ENCODE measurements around the gene MMEL1.
A peak's percentile ranks its signal among the peaks of the same experiment; 100 is the strongest.

Gene MMEL1

GRCh38 chr1:2642560-2643413 lies 10.0 kb upstream of the MMEL1 start:
- DNase-seq (ENCODE audit: low read depth, low spot score): peak; percentile 68

GRCh38 chr1:2642131-2642559 lies 9.3 kb upstream of the MMEL1 start:
- DNase-seq (ENCODE audit: low read depth, low spot score): no peak

- DNase-seq (ENCODE audit: low read depth, low spot score): no peak
Measured at GRCh38 chr1:2641381-2642130, 8.7 kb upstream of the MMEL1 start.

GRCh38 chr1:2640626-2641025 lies 7.8 kb upstream of the MMEL1 start:
- no peak for DNase-seq (ENCODE audit: low read depth, low spot score)

GRCh38 chr1:2639607-2640521 lies 7.0 kb upstream of the MMEL1 start:
- no peak for DNase-seq (ENCODE audit: low read depth, low spot score)

GRCh38 chr1:2639203-2639602 lies 6.4 kb upstream of the MMEL1 start:
- DNase-seq (ENCODE audit: low read depth, low spot score): no peak

- no peak for DNase-seq (ENCODE audit: low read depth, low spot score)
Measured at GRCh38 chr1:2638466-2639115, 5.8 kb upstream of the MMEL1 start.

- DNase-seq (ENCODE audit: low read depth, low spot score): no peak
Measured at GRCh38 chr1:2637442-2638145, 4.8 kb upstream of the MMEL1 start.

GRCh38 chr1:2636733-2637132 lies 3.9 kb upstream of the MMEL1 start:
- DNase-seq (ENCODE audit: low read depth, low spot score): no peak

GRCh38 chr1:2635361-2636010 lies 2.7 kb upstream of the MMEL1 start:
- no peak for DNase-seq (ENCODE audit: low read depth, low spot score)

- DNase-seq (ENCODE audit: low read depth, low spot score): no peak
Measured at GRCh38 chr1:2633936-2634491, 1.2 kb upstream of the MMEL1 start.

- no peak for DNase-seq (ENCODE audit: low read depth, low spot score)
Measured at GRCh38 chr1:2633366-2633935, 635 bp upstream of the MMEL1 start.

- no peak for DNase-seq (ENCODE audit: low read depth, low spot score)
Measured at GRCh38 chr1:2632051-2632430, 775 bp downstream of the MMEL1 start.

- no peak for DNase-seq (ENCODE audit: low read depth, low spot score)
Measured at GRCh38 chr1:2631136-2632050, 1.4 kb downstream of the MMEL1 start.

- no peak for DNase-seq (ENCODE audit: low read depth, low spot score)
Measured at GRCh38 chr1:2630498-2631135, 2.2 kb downstream of the MMEL1 start.

GRCh38 chr1:2629627-2630497 lies 3.0 kb downstream of the MMEL1 start:
- no peak for DNase-seq (ENCODE audit: low read depth, low spot score)
